GM12878 (cell line): Measurements from ENCODE around the gene IDS.

Experiments used
- CTCF ChIP-seq, 3 experiments: IDR thresholded peaks in 2 of 3; conservative IDR thresholded peaks in 1 of 3; 2 replicates each; pipeline ENCODE4 v1.5.1; 2011; ENCODE audit warnings: low read depth in 3 of 3, low read length in 3 of 3, mild to moderate bottlenecking in 3 of 3, control low read depth in 2 of 3, moderate library complexity in 2 of 3, inconsistent platforms in 1 of 3, mixed read lengths in 1 of 3; ENCODE audit not compliant: control insufficient read depth in 2 of 3, insufficient read depth in 1 of 3; ENCODE audit errors: extremely low read depth in 1 of 3
- EZH2 ChIP-seq: IDR thresholded peaks from 2 replicates; pipeline ENCODE4 v1.6.1; 2012; ENCODE audit warnings: low read depth, mild to moderate bottlenecking, control low read depth, inconsistent platforms, low read length, borderline replicate concordance; ENCODE audit not compliant: control insufficient read depth
- POLR2A ChIP-seq: IDR thresholded peaks from 2 replicates; pipeline ENCODE4 v1.6.1; 2011; ENCODE audit warnings: low read depth, mild to moderate bottlenecking, low read length

- TF ChIP-seq EZH2 (no peak), POLR2A (no peak), CTCF (IDR thresholded peaks at IDR 0.05 in 2 of 3, conservative IDR thresholded peaks at IDR 0.05 in 1 of 3; ENCODE audit: control insufficient read depth in 2 of 3, extremely low read depth in 1 of 3, insufficient read depth in 1 of 3, low read depth in 3 of 3, low read length in 3 of 3) (no peak)
Observed at GRCh38 chrX:149508467-149508866, 3.4 kb upstream of the IDS start.
